Esophagus squamous epithelium (tissue), 4 donors: ENCODE data around the gene HSD17B2.

Experiments
- POLR2A ChIP-seq, 4 donors: fragments of 450-650 bp; IDR thresholded peaks; one replicate each; pipeline ENCODE4 v1.6.1; 2017; ENCODE audit warnings: antibody characterized with exemption in 4 of 4, mild to moderate bottlenecking in 4 of 4, moderate library complexity in 3 of 4
- TF ChIP-seq, protein P1 (sequence below), 6 experiments: fragments of 450-650 bp in 4 of 6; fragments of 200-600 bp in 2 of 6; sonication (generic) in 2 of 6; IDR thresholded peaks; one replicate each; pipeline ENCODE4 v1.5.1; 2016 to 2019; ENCODE audit warnings: antibody characterized with exemption in 6 of 6, mild to moderate bottlenecking in 4 of 6, moderate library complexity in 4 of 6

DNA sequence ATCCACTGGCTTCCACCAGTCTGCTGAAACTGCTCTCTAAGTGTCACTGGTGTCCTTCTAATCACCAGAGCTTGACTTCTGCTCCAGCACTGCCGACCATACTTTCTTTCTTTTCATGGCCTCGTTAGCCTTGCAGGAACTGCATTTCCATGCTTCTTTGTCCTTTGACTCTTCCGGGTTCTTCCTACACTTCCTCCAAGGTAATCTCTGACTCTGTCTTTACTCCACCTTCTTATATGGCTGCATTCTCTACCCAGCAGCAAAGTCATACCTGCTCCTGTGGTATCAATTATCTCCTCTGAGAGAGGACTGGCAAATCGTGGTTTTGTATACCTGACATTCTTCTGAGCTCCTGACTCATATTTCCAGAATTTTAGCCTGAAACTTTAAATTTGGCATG is 6.5 kb downstream of the HSD17B2 start:
- TF ChIP-seq, protein P1, sequence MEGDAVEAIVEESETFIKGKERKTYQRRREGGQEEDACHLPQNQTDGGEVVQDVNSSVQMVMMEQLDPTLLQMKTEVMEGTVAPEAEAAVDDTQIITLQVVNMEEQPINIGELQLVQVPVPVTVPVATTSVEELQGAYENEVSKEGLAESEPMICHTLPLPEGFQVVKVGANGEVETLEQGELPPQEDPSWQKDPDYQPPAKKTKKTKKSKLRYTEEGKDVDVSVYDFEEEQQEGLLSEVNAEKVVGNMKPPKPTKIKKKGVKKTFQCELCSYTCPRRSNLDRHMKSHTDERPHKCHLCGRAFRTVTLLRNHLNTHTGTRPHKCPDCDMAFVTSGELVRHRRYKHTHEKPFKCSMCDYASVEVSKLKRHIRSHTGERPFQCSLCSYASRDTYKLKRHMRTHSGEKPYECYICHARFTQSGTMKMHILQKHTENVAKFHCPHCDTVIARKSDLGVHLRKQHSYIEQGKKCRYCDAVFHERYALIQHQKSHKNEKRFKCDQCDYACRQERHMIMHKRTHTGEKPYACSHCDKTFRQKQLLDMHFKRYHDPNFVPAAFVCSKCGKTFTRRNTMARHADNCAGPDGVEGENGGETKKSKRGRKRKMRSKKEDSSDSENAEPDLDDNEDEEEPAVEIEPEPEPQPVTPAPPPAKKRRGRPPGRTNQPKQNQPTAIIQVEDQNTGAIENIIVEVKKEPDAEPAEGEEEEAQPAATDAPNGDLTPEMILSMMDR (IDR thresholded peaks at IDR 0.05): no peak
- TF ChIP-seq POLR2A (IDR thresholded peaks at IDR 0.05): no peak
